SK-N-SH treated with all-trans-retinoic acid at 6 μM for 48 hours (cell line): ENCODE measurements around the gene MAST1.

Experiments used
- ATAC-seq: fragments of 200-7000 bp; cut with Tn5 transposase; 3 replicates; pipeline ENCODE4 v1.9.1; 2020; ENCODE audit warnings: mild to moderate bottlenecking, moderate library complexity
- BACH2 ChIP-seq: fragments of 250-450 bp; sonication (Bioruptor Pico); IDR thresholded peaks from 2 replicates; pipeline ENCODE4 v1.9.0; 2021; ENCODE audit warnings: mild to moderate bottlenecking, borderline replicate concordance
- CSDC2 ChIP-seq: fragments of 250-450 bp; sonication (Bioruptor Pico); IDR thresholded peaks from 2 replicates; pipeline ENCODE4 v1.5.0; 2020; ENCODE audit warnings: mild to moderate bottlenecking, moderate library complexity
- CSRNP3 ChIP-seq: fragments of 250-450 bp; sonication (Bioruptor Pico); IDR thresholded peaks from 2 replicates; pipeline ENCODE4 v1.5.1; 2021; ENCODE audit warnings: mild to moderate bottlenecking, moderate library complexity
- ESRRG ChIP-seq: fragments of 250-450 bp; sonication (Bioruptor Pico); IDR thresholded peaks from 2 replicates; pipeline ENCODE4 v1.6.1; 2021; ENCODE audit warnings: mild to moderate bottlenecking
- GLIS3 ChIP-seq: fragments of 250-450 bp; sonication (Bioruptor Pico); IDR thresholded peaks from 2 replicates; pipeline ENCODE4 v1.5.0; 2020; ENCODE audit warnings: mild to moderate bottlenecking, moderate library complexity
- ISL1 ChIP-seq: fragments of 250-450 bp; sonication (Bioruptor Pico); IDR thresholded peaks from 2 replicates; pipeline ENCODE4 v2.1.2; 2022; ENCODE audit warnings: mild to moderate bottlenecking, moderate library complexity
- OSR1 ChIP-seq: fragments of 250-450 bp; sonication (Bioruptor Pico); IDR thresholded peaks from 2 replicates; pipeline ENCODE4 v1.8.0; 2022; ENCODE audit warnings: moderate library complexity, mild to moderate bottlenecking, inconsistent platforms
- POU6F1 ChIP-seq: fragments of 250-450 bp; sonication (Bioruptor Pico); IDR thresholded peaks from 2 replicates; pipeline ENCODE4 v1.8.0; 2021; ENCODE audit warnings: low read depth, mild to moderate bottlenecking, moderate library complexity, borderline replicate concordance
- PPARA ChIP-seq: fragments of 250-450 bp; sonication (Bioruptor Pico); IDR thresholded peaks from 2 replicates; pipeline ENCODE4 v1.5.0; 2020; ENCODE audit warnings: mild to moderate bottlenecking, borderline replicate concordance
- RARB ChIP-seq: fragments of 250-450 bp; sonication (Bioruptor Pico); IDR thresholded peaks from 2 replicates; pipeline ENCODE4 v1.8.0; 2021; ENCODE audit warnings: mild to moderate bottlenecking, moderate library complexity
- SNAI2 ChIP-seq: fragments of 250-450 bp; sonication (Bioruptor Pico); IDR thresholded peaks from 2 replicates; pipeline ENCODE4 v1.5.0; 2020; ENCODE audit warnings: mild to moderate bottlenecking, moderate library complexity
- TOX ChIP-seq: fragments of 250-450 bp; sonication (Bioruptor Pico); IDR thresholded peaks from 2 replicates; pipeline ENCODE4 v1.8.0; 2021; ENCODE audit warnings: mild to moderate bottlenecking, moderate library complexity, borderline replicate concordance
- ZC3H10 ChIP-seq: fragments of 250-450 bp; sonication (Bioruptor Pico); IDR thresholded peaks from 2 replicates; pipeline ENCODE4 v1.5.1; 2021; ENCODE audit warnings: mild to moderate bottlenecking, moderate library complexity
- ZFP3 ChIP-seq: fragments of 250-450 bp; sonication (Bioruptor Pico); IDR thresholded peaks from 2 replicates; pipeline ENCODE4 v1.5.0; 2020; ENCODE audit warnings: mild to moderate bottlenecking, moderate library complexity
- ZFP30 ChIP-seq: fragments of 450-650 bp; formaldehyde crosslinking; IDR thresholded peaks from 2 replicates; pipeline ENCODE4 v1.5.0; 2022; ENCODE audit warnings: mild to moderate bottlenecking, moderate library complexity
- ZNF565 ChIP-seq: fragments of 450-650 bp; formaldehyde crosslinking; conservative IDR thresholded peaks from 2 replicates; pipeline ENCODE4 v1.5.0; 2020; ENCODE audit warnings: low read depth, mild to moderate bottlenecking, moderate library complexity
- ZNF70 ChIP-seq: fragments of 450-650 bp; formaldehyde crosslinking; IDR thresholded peaks from 2 replicates; pipeline ENCODE4 v1.5.0; 2020; ENCODE audit warnings: mild to moderate bottlenecking, moderate library complexity
- TF ChIP-seq, protein P1 (sequence below): fragments of 250-450 bp; sonication (Bioruptor Pico); IDR thresholded peaks from 2 replicates; pipeline ENCODE4 v1.5.1; 2020; ENCODE audit warnings: low read depth, mild to moderate bottlenecking, moderate library complexity
- TF ChIP-seq, protein P2 (sequence below): fragments of 250-450 bp; sonication (Bioruptor Pico); IDR thresholded peaks from 2 replicates; pipeline ENCODE4 v1.5.0; 2020; ENCODE audit warnings: mild to moderate bottlenecking, moderate library complexity
- TF ChIP-seq, protein P3 (sequence below): fragments of 250-450 bp; sonication (Bioruptor Pico); IDR thresholded peaks from 2 replicates; pipeline ENCODE4 v1.8.0; 2020; ENCODE audit warnings: mild to moderate bottlenecking, moderate library complexity, borderline replicate concordance

The MAST1 gene

DNA sequence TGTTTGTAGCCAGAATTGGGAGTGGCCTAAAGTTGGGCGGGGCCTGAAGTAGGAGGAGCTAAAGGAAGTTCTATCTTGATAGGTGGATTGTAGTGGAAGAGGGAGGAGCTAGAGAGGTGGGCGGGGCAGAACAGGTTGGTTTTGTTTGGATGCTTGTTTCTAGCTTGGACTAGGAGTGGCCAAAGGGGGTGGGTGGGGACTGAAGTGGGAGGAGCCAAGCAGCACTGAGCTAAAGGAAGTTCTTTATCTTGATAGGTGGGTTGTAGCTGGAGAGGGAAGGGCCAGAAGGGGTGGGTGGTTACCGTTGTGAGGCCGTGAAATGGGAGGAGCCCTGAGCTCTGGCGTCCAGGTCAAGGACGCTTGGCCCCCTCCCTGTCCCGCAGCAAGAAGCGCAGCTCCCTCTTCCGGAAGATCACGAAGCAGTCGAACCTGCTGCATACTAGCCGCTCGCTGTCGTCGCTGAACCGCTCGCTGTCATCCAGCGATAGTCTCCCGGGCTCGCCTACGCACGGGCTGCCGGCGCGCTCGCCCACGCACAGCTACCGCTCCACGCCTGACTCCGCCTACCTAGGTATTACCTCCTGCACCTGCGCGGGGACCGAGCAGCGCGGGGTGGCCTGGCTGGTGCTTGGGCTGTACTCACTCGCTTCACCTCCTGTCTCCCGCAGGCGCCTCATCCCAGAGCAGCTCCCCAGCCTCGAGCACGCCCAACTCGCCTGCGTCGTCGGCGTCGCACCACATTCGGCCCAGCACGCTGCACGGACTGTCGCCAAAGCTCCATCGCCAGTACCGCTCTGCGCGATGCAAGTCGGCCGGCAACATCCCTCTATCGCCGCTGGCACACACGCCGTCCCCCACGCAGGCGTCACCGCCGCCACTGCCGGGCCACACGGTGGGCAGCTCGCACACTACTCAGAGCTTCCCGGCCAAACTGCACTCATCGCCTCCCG lies 34.9 kb downstream of the MAST1 start:
- TF ChIP-seq, protein P1, sequence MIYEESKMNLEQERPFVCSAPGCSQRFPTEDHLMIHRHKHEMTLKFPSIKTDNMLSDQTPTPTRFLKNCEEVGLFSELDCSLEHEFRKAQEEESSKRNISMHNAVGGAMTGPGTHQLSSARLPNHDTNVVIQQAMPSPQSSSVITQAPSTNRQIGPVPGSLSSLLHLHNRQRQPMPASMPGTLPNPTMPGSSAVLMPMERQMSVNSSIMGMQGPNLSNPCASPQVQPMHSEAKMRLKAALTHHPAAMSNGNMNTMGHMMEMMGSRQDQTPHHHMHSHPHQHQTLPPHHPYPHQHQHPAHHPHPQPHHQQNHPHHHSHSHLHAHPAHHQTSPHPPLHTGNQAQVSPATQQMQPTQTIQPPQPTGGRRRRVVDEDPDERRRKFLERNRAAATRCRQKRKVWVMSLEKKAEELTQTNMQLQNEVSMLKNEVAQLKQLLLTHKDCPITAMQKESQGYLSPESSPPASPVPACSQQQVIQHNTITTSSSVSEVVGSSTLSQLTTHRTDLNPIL: no peak
- no peak for TF ChIP-seq SNAI2 (CRISPR knock-in tag)
- TF ChIP-seq, protein P2, sequence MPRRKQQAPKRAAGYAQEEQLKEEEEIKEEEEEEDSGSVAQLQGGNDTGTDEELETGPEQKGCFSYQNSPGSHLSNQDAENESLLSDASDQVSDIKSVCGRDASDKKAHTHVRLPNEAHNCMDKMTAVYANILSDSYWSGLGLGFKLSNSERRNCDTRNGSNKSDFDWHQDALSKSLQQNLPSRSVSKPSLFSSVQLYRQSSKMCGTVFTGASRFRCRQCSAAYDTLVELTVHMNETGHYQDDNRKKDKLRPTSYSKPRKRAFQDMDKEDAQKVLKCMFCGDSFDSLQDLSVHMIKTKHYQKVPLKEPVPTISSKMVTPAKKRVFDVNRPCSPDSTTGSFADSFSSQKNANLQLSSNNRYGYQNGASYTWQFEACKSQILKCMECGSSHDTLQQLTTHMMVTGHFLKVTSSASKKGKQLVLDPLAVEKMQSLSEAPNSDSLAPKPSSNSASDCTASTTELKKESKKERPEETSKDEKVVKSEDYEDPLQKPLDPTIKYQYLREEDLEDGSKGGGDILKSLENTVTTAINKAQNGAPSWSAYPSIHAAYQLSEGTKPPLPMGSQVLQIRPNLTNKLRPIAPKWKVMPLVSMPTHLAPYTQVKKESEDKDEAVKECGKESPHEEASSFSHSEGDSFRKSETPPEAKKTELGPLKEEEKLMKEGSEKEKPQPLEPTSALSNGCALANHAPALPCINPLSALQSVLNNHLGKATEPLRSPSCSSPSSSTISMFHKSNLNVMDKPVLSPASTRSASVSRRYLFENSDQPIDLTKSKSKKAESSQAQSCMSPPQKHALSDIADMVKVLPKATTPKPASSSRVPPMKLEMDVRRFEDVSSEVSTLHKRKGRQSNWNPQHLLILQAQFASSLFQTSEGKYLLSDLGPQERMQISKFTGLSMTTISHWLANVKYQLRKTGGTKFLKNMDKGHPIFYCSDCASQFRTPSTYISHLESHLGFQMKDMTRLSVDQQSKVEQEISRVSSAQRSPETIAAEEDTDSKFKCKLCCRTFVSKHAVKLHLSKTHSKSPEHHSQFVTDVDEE (CRISPR knock-in tag): no peak
- TF ChIP-seq CSRNP3: no peak
- TF ChIP-seq CSDC2 (CRISPR knock-in tag): no peak
- TF ChIP-seq ZNF70 (CRISPR knock-in tag): no peak
- TF ChIP-seq POU6F1: no peak
- ATAC-seq: peak; percentile 37

DNA sequence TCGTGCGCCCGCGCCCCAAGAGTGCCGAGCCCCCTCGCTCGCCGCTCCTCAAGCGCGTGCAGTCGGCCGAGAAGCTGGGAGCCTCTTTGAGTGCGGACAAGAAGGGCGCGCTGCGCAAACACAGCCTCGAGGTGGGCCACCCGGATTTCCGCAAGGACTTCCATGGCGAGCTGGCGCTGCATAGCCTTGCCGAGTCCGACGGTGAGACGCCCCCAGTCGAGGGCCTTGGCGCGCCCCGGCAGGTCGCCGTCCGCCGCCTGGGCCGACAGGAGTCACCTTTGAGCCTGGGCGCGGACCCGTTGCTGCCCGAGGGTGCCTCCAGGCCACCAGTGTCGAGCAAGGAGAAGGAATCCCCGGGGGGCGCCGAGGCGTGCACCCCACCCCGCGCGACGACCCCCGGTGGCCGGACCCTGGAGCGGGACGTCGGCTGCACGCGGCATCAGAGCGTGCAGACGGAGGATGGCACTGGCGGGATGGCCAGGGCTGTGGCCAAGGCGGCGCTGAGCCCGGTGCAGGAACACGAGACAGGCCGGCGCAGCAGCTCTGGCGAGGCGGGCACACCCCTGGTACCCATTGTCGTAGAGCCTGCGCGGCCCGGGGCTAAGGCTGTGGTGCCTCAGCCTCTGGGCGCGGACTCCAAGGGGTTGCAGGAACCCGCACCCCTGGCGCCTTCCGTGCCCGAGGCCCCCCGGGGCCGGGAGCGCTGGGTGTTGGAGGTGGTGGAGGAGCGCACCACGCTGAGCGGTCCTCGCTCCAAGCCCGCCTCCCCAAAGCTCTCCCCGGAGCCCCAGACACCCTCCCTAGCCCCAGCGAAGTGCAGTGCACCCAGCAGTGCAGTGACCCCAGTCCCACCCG lies 35.8 kb downstream of the MAST1 start:
- no peak for ATAC-seq
- no peak for TF ChIP-seq BACH2 (CRISPR knock-in tag)
- no peak for TF ChIP-seq ZFP3 (CRISPR knock-in tag)
- TF ChIP-seq GLIS3 (CRISPR knock-in tag): no peak
- TF ChIP-seq ISL1 (CRISPR knock-in tag): no peak
- no peak for TF ChIP-seq POU6F1
- no peak for TF ChIP-seq ZC3H10 (CRISPR knock-in tag)
- no peak for TF ChIP-seq RARB
- TF ChIP-seq OSR1 (CRISPR knock-in tag): no peak
- no peak for TF ChIP-seq ZNF70 (CRISPR knock-in tag)
- TF ChIP-seq PPARA (CRISPR knock-in tag): no peak
- TF ChIP-seq, protein P1: no peak
- TF ChIP-seq ZFP30 (CRISPR knock-in tag): no peak
- TF ChIP-seq TOX (CRISPR knock-in tag): no peak
- TF ChIP-seq, protein P3, sequence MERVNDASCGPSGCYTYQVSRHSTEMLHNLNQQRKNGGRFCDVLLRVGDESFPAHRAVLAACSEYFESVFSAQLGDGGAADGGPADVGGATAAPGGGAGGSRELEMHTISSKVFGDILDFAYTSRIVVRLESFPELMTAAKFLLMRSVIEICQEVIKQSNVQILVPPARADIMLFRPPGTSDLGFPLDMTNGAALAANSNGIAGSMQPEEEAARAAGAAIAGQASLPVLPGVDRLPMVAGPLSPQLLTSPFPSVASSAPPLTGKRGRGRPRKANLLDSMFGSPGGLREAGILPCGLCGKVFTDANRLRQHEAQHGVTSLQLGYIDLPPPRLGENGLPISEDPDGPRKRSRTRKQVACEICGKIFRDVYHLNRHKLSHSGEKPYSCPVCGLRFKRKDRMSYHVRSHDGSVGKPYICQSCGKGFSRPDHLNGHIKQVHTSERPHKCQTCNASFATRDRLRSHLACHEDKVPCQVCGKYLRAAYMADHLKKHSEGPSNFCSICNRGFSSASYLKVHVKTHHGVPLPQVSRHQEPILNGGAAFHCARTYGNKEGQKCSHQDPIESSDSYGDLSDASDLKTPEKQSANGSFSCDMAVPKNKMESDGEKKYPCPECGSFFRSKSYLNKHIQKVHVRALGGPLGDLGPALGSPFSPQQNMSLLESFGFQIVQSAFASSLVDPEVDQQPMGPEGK (CRISPR knock-in tag): no peak
- TF ChIP-seq CSDC2 (CRISPR knock-in tag): no peak
- TF ChIP-seq CSRNP3: no peak
- no peak for TF ChIP-seq ZNF565 (CRISPR knock-in tag)
- no peak for TF ChIP-seq ESRRG (CRISPR knock-in tag)
- TF ChIP-seq, all 23 proteins: peak for 0
